Measurements from ENCODE around the gene KPNA6. TPM values are rescaled to one million over a fixed set of nuclear protein-coding genes. Genes with fewer than 3 reads are reported as not detected.
"Not testable (repeated sequence)": the region's sequence is repeated elsewhere in the genome, so short reads cannot be mapped to it uniquely, and the experiment has no call there.

KPNA6 gene
- total RNA-seq, 4 donors from 2014 or later: 44.6 to 62.8 (median 53.4) TPM

GRCh38 chr1:32127409-32128198, 19.7 kb downstream of the KPNA6 start:
- H3K27me3 ChIP-seq: no peaks in the 10 kb centered on the region
- no peak overlapping the region for H3K27ac ChIP-seq
- no peak for TF ChIP-seq POLR2A (IDR thresholded peaks at IDR 0.05)
- peak in 3 of 6 experiments; percentile 20 to 28 (median 28) for TF ChIP-seq CTCF (IDR thresholded peaks at IDR 0.05)
- H3K36me3 ChIP-seq: no peaks in the 10 kb centered on the region
- H3K9me3 ChIP-seq: no peaks in the 10 kb centered on the region
- H3K4me3 ChIP-seq (replicated peaks in 1 of 3): no peak overlapping the region
- no peak for DNase-seq
- intact Hi-C loops (cut with DNase I): no loop called here
- WGBS, 2 donors: 59 to 73% methylated on average over 4 of the region's 4 CpGs
- H3K4me1 ChIP-seq: peaks cover 0 to 4% of the 10 kb centered on the region in 2 donors

- H3K36me3 ChIP-seq: no peaks in the 10 kb centered on the region
- H3K4me3 ChIP-seq (replicated peaks in 1 of 3): no peak overlapping the region
- intact Hi-C loops (cut with DNase I): no loop called here
- DNase-seq: no peak
- H3K9me3 ChIP-seq: no peaks in the 10 kb centered on the region
- no peak overlapping the region for H3K27ac ChIP-seq
- 56 to 79% methylated on average over 1 of the region's 1 CpG for WGBS, 2 donors
- no peaks in the 10 kb centered on the region for H3K27me3 ChIP-seq
- TF ChIP-seq CTCF (IDR thresholded peaks at IDR 0.05) (no peak), POLR2A (IDR thresholded peaks at IDR 0.05) (no peak)
- H3K4me1 ChIP-seq: peaks cover 0 to 10% of the 10 kb centered on the region in 2 donors
Observed at GRCh38 chr1:32128479-32128878, 20.6 kb downstream of the KPNA6 start.

- intact Hi-C loops (cut with DNase I): no loop called here
- H3K27me3 ChIP-seq: no peaks in the 10 kb centered on the region
- WGBS, 2 donors: 97 to 100% methylated on average over 1 of the region's 1 CpG
- no peak overlapping the region for H3K27ac ChIP-seq
- no peak for DNase-seq
- H3K36me3 ChIP-seq: no peaks in the 10 kb centered on the region
- H3K4me3 ChIP-seq (replicated peaks in 1 of 3): no peak overlapping the region
- TF ChIP-seq CTCF (IDR thresholded peaks at IDR 0.05): no peak
- TF ChIP-seq POLR2A (IDR thresholded peaks at IDR 0.05): no peak
- peaks cover 0 to 14% of the 10 kb centered on the region in 2 donors for H3K4me1 ChIP-seq
- no peaks in the 10 kb centered on the region for H3K9me3 ChIP-seq
Observed at GRCh38 chr1:32128964-32129363, 21.1 kb downstream of the KPNA6 start.

DNA sequence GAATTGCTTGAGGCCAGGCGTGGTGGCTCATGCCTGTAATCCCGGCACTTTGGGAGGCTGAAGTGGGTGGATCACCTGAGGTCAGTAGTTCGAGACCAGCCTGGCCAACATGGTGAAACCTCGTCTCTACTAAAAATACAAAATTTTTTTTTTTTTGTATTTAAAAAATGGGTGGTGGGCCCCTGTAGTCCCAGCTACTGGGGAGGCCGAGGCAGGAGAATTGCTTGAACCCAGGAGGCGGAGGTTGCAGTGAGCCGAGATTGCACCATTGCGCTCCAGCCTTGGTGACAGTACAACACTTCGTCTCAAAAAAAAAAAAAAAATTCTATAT, 26.1 kb downstream of the KPNA6 start:
- WGBS, 2 donors: 96% methylated on average over 9 of the region's 9 CpGs
- H3K9me3 ChIP-seq; intact Hi-C loops (cut with DNase I); DNase-seq; H3K36me3 ChIP-seq; H3K27me3 ChIP-seq; H3K4me3 ChIP-seq (replicated peaks in 1 of 3): not testable (repeated sequence)
- H3K27ac ChIP-seq: peak overlapping the region; percentile 16 to 62 (median 19)
- peaks cover 0 to 14% of the 10 kb centered on the region in 2 donors for H3K4me1 ChIP-seq

GRCh38 chr1:32137111-32137510, 29.3 kb downstream of the KPNA6 start:
- Histone ChIP-seq H3K36me3 (no peaks in the 10 kb centered on the region), H3K27me3 (no peaks in the 10 kb centered on the region), H3K4me3 (replicated peaks in 1 of 3) (no peak overlapping the region), H3K9me3 (no peaks in the 10 kb centered on the region), H3K27ac (no peak overlapping the region), H3K4me1 (peaks cover 0 to 10% of the 10 kb centered on the region in 2 donors)
- intact Hi-C loops (cut with DNase I): no loop called here
- DNase-seq: no peak
- WGBS, 2 donors: 92 to 94% methylated on average over 5 of the region's 5 CpGs
- TF ChIP-seq POLR2A (IDR thresholded peaks at IDR 0.05): no peak
- TF ChIP-seq CTCF (IDR thresholded peaks at IDR 0.05): no peak
